ENCODE results near the gene SGCA. TPM values are rescaled to one million over a fixed set of nuclear protein-coding genes. Genes with fewer than 3 reads are reported as not detected.

SGCA gene
- total and polyA plus RNA-seq, 2 of the 8 experiments (the other 6 are each of a cell fraction or from before 2014, with no cell fraction given) = 0.12 TPM; not detected in 1

GRCh38 chr17:50134206-50135110 lies 31.3 kb upstream of the SGCA start (continued):
- TF ChIP-seq CHD7 (IDR thresholded peaks at IDR 0.05; ENCODE audit: insufficient replicate concordance, low read length) = no peak
- TF ChIP-seq CBX8 (IDR thresholded peaks at IDR 0.05; ENCODE audit: borderline replicate concordance, low read depth, low read length) = no peak
- no peak for TF ChIP-seq SRF (IDR thresholded peaks at IDR 0.05; ENCODE audit: low read depth, low read length)
- TF ChIP-seq SUZ12 (IDR thresholded peaks at IDR 0.05; ENCODE audit: low read length) = no peak
- TF ChIP-seq SP1 (IDR thresholded peaks at IDR 0.05; ENCODE audit: low read depth, low read length) = no peak
- TF ChIP-seq EGR1 (IDR thresholded peaks at IDR 0.05; ENCODE audit: borderline replicate concordance, low read depth, low read length) = no peak
- no peak for TF ChIP-seq SAP30 (IDR thresholded peaks at IDR 0.05; ENCODE audit: insufficient read depth, insufficient replicate concordance, low read length)
- TF ChIP-seq GABPA (IDR thresholded peaks at IDR 0.05; ENCODE audit: borderline replicate concordance, insufficient read depth, low read length) = no peak
- TF ChIP-seq CTBP2 (IDR thresholded peaks at IDR 0.05; ENCODE audit: borderline replicate concordance, insufficient read depth, insufficient read length, low read length) = no peak
